SK-N-DZ (cell line): Measurements from ENCODE around the gene KRTAP9-2. TPM values are rescaled to one million over a fixed set of nuclear protein-coding genes. Genes with fewer than 3 reads are reported as not detected.
"Not testable (repeated sequence)": the region's sequence is repeated elsewhere in the genome, so short reads cannot be mapped to it uniquely, and the experiment has no call there.

Experiments used
- DNase-seq: peaks from one replicate; pipeline ENCODE4 v3.0.0-alpha.2; 2015; ENCODE audit warnings: low spot score
- polyA plus RNA-seq, 2 experiments: library from polyadenylated mRNA; depleted of rRNA; stranded (reverse); fragments of >200 nt; gene quantifications; 2 replicates each; pipeline ENCODE4 v1.2.3, GENCODE V29; 2014

The KRTAP9-2 gene, protein sequence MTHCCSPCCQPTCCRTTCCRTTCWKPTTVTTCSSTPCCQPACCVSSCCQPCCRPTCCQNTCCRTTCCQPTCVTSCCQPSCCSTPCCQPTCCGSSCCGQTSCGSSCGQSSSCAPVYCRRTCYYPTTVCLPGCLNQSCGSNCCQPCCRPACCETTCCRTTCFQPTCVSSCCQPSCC
- not detected in 2 replicates for polyA plus RNA-seq (2014; cell fraction: cytosol; rRNA removed)
- not detected in 2 replicates for polyA plus RNA-seq (2014; cell fraction: nucleus; rRNA removed)

DNA sequence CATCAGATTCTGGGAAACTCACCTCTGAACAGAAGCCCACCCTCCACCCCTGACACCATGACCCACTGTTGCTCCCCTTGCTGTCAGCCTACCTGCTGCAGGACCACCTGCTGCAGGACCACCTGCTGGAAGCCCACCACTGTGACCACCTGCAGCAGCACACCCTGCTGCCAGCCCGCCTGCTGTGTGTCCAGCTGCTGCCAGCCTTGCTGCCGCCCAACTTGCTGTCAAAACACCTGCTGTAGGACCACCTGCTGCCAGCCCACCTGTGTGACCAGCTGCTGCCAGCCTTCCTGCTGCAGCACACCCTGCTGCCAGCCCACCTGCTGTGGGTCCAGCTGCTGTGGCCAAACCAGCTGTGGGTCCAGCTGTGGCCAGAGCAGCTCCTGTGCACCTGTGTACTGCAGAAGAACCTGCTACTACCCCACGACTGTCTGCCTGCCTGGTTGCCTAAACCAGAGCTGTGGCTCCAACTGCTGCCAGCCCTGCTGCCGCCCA is at the start of gene KRTAP9-2:
TSS of gene KRTAP9-2 (plus strand) at position 51 of the 498 bp plus-strand sequence. CDS start at position 58, 7 bp downstream.
- DNase-seq = not testable (repeated sequence)

DNA sequence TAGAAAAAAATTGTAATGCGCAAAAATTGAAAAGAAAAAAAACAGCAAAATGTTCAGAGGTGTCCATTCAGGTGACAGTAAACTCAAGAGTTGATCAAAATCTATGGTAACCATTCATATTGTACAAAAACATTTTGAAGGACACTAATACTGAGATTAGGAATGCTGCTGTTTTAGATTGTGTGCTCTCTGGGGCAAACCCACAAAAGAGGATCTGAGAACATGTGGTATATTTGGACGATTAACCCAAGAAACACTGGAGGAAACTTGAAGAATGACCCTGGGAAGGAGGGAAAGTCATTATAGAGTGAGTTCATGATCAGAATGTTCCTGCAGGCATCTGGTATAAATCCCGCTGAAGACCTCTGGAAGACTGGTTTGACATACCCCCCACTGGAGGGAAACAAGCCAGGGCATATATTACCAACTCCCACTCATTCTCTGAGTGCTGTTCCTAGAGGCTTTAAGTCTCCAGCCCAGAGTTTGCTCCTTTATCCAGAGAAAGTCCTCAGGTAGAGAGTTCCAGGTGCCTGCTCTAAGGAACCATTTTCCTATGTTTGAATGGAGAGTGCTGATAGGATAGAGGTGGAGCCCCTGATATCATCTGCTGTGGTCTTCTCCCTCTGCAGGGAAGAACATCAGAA is 49.6 kb upstream of the KRTAP9-2 start:
- no peak for DNase-seq

DNA sequence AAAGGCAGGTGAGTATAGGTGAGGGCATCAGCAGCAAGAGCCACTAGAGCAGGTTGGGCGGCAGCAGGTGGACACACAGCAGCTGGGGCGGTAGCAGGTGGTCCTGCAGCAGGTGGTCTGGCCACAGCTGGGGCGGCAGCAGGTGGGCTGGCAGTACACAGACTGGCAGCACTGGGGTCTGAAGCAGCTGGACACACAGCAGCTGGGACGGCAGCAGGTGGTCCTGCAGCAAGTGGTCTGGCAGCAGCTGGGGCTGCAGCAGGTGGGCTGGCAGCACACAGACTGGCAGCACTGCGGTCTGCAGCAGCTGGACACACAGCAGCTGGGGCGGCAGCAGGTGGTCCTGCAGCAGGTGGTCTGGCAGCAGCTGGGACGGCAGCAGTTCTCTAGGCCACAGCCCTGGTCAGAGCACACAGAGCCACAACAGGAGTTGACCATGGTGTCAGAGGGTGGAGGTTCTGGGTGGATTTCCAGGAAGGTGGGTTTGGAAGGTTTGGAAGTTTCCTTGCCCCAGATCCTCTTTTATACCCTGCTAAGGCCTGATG is 48.6 kb upstream of the KRTAP9-2 start, which contains the start of gene KRTAP4-2:
TSS of gene KRTAP4-2 (minus strand) at position 495 of the 545 bp plus-strand sequence. CDS start at position 438, 57 bp downstream.
- no peak for DNase-seq

DNA sequence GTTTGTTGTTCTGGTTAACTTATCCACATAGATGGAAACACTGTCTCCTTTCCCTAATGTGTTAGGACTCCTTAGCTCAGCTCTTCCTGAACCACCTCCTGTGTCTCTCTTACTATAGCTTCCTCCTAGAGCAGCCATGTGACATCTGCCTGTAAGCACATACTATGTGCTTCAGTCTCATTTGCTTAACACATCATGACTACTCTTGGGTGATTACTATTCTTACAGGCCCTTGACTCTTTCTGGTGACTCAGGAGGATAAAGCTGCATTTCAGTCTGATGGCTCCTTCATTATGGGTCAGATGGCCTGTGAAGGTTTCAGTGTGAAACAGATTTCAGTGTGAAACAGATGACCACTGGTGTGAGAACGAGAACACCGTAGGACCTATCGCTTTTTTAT is 48.1 kb upstream of the KRTAP9-2 start:
- no peak for DNase-seq

DNA sequence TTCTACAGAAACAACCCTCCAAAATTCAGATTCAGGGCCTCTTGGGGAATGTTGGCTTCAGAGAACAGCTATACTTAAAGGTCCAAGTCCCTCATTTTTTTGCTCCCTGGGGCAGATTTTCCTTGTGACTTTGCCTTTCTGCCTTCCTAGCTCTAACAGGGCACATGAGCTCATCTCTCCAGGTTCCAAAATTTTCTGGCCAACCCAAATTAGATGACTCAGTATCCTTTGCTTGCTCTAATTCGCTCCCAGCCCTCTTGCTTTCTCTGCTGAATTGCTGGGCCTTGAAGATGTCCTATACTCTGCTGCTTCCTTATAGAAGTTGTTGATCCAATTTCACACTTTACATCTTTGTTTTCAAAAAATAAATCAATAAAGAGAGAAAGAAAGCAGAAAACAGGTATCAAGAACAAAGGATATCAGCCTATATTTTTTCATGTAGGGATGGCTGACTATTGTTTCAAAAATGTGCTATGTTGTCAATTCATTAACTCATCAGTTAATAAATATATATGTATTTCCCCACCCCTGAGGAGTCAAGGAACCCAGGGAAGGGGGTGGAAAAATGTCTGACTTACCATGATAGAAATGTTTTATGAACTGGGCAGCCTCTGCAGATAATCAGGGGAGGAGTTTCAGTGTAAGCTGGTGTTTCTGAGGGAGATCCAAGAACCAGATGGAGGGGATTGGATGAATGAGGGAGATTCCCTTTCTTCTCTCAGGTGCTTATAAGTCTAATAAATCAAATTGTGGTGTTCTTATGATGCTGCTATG is 47.4 kb upstream of the KRTAP9-2 start:
- DNase-seq = no peak

DNA sequence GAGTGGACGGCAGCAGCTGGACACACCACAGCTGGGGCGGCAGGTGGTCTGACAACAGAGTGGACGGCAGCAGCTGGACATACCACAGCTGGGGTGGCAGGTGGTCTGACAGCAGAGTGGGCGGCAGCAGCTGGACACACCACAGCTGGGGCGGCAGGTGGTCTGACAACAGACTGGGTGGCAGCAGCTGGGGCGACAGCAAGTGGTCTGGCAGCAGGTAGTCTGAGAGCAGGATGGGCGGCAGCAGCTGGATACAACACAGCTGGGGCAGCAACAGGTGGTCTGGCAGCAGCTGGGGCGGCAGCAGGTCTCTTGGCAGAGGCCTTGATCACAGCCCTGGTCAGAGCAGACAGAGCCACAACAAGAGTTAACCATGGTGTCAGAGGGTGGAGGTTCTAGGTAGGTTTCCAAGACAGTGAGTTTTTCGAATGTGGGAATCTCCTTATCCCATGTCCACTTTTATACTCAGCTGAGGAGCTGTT is 41.9 kb upstream of the KRTAP9-2 start, which contains the start of gene KRTAP4-1:
TSS of gene KRTAP4-1 (minus strand) at position 432 of the 482 bp plus-strand sequence. CDS start at position 375, 57 bp downstream.
- DNase-seq = no peak

DNA sequence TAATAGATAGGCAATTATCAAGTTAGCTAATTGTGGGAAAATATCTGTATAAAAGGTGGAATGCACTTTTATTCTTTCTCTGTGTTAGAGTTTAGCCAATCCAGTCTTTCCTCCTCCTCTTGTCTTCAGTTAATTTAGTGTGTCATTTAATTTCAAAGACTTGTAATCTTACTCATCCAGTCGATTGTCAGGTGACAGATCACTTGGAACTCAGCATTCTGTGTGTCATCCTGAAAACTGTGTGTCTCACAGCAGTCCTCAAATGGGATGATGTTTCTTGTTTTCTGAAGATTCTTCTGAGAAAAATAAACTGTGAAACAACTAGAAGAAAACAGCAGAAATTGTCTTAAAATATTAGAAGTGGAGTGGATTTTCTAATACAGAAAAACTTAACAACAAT is 41.4 kb upstream of the KRTAP9-2 start:
- DNase-seq = no peak

DNA sequence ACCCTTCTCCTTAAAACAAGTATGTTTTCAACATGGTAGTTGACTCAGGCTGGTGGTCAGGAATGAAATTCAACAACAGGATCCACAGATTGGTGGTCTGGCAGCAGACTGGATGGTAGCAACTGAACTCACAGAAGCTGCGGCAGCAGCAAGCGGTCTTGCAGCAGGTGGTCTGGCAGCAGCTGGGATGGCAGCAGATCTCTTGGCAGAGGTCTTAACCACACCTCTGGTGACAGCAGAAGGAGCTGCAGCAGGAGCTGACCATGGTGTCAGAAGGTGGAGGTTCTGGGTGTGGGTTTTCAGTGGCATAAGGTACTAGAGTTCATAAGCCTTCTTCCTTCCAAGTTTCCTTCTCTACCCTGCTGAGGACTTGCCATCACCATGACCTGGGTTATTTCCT is 39.6 kb upstream of the KRTAP9-2 start:
- DNase-seq = no peak

DNA sequence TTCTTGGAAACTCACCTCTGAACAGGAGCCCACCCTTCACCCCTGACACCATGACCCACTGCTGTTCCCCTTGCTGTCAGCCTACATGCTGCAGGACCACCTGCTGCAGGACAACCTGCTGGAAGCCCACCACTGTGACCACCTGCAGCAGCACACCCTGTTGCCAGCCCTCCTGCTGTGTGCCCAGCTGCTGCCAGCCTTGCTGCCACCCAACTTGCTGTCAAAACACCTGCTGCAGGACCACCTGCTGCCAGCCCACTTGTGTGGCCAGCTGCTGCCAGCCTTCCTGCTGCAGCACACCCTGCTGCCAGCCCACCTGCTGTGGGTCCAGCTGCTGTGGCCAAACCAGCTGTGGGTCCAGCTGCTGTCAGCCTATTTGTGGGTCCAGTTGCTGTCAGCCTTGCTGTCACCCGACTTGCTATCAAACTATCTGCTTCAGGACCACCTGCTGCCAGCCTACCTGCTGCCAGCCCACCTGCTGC is 36.6 kb upstream of the KRTAP9-2 start, which contains the start of gene KRTAP9-1:
TSS of gene KRTAP9-1 (plus strand) at position 51 of the 482 bp plus-strand sequence. CDS start at position 51, 0 bp downstream.
- DNase-seq = not testable (repeated sequence)

DNA sequence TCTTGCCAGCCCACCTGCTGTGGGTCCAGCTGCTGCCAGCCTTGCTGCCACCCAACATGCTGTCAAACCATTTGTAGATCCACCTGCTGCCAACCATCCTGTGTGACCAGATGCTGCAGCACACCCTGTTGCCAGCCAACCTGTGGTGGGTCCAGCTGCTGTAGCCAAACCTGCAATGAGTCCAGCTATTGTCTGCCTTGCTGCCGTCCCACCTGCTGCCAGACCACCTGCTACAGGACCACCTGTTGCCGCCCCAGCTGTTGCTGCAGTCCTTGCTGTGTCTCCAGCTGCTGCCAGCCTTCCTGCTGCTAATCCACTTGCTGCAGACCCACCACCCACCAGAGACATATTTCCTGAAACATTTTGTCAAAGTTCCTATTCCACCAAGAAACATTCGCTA is 36.1 kb upstream of the KRTAP9-2 start:
- DNase-seq = no peak

DNA sequence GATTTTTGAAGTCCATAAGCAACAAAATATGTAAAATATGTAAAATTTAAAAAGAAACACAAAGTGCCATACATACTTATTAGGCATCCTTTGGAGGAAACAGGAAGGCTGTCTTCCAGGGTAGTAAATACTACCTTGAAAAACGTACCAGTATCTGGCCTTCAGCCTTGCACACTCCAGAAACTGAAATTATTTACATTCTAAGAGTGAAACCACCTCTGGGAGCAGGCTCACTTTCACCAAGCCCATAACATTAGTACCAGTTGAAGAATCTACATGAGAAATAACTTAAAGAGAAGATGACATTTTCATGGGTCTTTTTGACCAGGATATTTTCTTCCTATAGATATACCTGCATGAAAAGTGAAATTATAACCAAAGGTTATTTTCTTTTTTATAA is 30.4 kb upstream of the KRTAP9-2 start:
- DNase-seq = no peak

DNA sequence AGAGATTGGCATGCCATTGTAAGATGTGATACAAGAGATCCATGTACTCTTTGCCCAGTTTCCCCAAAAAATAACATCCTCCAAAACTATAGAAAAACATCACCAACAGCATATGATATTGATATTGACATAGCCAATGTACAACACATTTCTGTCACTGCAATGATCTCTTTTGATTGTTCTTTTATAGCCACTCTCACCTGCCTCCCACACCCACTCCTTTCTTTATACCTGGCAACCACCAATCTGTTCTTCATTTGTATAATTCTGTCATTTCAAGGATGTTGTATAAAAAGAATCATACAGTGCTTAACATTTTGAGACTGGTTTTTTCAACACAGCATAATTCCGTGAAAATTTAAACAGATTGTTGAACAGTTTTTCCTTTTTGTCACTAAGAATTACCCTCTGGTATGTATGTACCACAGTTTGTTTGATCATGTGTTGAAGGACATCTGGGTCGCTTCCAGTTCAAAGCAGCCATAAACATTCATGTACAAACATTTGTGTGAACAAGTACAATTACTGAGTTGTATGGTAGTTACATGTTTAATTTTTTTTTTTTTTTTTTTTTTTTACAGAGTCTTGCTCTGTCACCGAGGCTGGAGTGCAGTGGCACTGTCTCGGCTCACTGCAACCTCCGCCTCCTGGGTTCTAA is 26.9 kb upstream of the KRTAP9-2 start:
- no peak for DNase-seq

DNA sequence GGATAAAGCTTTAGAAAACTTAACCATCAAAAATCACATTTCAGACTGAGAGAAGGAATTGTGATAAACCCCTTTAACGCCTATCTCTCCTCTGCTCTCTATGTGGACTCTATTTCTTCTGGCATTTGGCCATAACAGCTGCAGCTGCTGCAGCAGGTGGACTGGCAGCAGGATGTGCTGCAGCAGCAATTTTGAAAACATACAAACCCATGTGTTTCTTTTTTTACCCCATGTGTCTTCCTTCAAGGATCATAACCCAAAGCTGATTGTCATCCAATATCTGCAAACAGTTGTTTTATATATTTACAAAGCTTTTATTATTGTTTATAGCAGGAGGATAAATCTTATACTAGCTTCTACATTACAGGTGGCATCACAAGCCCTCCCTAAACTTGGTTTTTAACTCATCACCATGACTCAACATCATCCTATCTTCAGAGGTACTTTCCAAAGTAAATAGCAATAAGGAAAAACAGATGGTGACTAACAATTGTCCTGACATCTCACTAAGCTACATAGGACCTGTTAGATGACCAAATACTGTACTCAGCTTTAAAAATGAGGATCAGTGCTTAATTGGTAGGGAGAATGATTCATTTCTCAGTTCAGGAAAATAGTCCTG is 14.5 kb upstream of the KRTAP9-2 start:
- no peak for DNase-seq

DNA sequence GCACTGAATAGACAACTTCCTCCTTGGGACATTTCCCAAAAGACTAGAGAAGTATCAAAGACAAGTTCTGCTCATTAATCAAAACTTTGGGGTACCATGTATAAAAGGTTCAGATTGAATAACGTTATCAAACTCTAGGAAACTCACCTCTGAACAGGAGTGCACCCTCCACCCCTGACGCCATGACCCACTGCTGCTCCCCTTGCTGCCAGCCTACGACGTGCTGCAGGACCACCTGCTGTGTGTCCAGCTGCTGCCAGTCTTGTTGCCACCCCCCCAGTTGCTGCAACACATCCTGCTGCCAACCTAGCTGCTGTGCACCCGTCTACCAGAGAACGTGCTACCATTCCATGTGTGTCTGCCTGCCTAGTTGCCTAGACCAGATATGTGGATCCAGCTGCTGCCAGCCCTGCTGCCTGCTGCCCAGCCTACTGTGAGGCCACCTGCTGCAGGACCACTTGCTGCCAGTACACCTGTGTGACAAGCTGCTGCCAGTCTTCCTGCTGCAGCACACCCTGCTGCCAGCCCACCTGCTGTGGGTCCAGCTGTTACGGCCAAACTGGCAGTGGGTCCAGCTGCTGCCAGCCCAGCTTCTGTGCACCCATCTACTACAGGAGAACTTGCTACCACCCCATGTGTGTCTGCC is 13.8 kb upstream of the KRTAP9-2 start:
- DNase-seq = no peak

DNA sequence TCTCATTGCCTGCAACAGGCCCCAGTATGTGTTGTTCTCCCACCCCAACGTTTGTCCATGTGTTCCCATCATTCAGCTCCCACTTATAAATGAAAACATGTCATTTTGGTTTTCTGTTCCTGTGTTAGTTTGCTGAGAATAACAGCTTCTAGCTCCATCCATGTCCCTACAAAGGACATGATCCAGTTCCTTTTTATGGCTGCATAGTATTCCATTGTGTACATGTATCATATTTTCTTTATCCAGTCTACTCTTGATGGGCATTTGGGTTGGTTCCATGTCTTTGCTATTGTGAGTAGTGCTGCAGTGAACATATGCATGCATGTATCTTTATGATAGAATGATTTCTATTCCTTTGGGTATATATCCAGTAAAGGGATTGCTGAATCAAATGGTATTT is 10.8 kb upstream of the KRTAP9-2 start:
- DNase-seq = no peak

DNA sequence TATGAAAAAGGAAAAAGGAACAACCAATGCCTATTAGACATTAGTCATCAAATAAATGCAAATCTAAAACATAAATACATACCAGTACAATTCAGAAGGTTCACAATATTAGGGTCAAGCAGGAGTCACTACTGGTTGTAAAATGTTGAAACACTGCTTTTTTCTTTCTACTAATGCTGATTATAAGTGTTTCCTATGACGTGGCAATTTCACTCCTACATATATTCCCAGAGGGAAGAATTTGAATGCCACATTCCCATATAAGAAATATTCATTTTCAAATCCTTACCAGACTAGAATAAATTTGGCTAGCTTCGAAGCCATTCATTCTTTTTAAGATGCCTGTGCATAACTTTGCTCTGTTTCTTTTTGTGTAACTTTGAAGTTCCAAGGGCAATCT is 2.6 kb upstream of the KRTAP9-2 start:
- no peak for DNase-seq

DNA sequence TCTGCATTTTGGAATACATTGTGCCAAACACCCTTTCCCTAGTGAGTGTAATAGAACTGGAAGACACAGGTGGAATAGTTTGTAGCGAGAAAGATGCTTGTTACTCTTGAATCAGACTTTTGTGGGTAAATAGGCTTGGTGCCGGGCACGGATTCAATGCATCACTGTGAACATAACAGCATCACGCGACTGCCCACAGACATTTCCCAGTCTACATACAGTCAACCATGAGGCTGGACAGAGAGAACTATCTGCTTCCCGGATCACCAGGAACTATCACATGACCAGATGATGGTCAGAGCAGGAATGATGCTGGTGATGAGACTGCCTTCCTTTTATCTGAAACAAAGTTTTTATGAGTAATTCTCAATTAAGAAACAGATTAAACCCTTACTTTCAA is 397 bp upstream of the KRTAP9-2 start:
- no peak for DNase-seq

DNA sequence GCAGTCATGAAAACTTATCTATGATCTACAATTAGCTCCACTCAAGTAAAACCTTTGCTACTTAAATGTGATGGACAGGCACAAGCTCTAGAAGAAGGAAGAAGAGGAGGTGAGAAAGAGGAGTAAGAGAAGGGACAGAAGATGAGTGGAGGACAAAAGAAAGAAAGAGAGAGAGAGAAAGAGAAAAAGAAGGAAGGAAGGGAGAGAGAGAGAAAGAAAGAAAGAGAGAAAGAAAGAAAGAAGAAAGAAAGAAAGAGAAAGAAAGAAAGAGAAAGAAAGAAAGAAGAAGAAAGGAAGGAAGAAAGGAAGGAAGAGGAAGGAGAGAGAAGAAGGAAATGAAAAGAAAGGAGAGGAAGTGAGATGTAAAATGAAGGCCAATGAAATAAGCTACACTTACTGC is 3.6 kb downstream of the KRTAP9-2 start:
- no peak for DNase-seq

DNA sequence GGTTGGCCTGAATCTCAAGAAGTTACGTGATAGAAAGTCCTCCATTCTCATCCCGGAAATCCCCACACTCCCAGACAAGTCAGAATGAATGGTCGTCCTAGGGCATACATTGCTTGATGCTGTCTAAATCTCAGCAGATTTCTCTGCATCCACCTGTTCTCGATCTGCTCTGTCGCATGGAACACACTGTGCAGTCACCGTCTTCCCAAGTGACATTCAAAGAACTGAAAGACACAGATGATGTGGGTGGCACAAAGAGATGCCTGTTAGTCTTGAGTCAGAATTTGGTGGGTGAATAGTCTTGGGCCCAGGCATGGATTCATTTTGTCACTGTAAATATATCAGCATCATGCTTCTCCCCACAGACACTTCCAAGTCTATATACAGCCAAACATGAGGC is 5.3 kb downstream of the KRTAP9-2 start:
- no peak for DNase-seq
